Astrocyte (in vitro differentiated cells and primary cell): ENCODE results near the gene LMX1A. TPM values are rescaled to one million over a fixed set of nuclear protein-coding genes. Genes with fewer than 3 reads are reported as not detected.

Experiments used
- DNase-seq: peaks from one replicate; pipeline ENCODE4 v3.0.0-alpha.2; 2010; ENCODE audit warnings: low read depth
- FAIRE-seq: peaks from 2 replicates; lab custom pipeline; 2011; peaks lifted over from hg19 to GRCh38; lab: Jason Lieb, UNC
- H2AFZ ChIP-seq: 2 replicates; pipeline ENCODE4 v1.6.0; 2012; ENCODE audit warnings: low read depth, low read length, inconsistent platforms
- H3K27ac ChIP-seq: 2 replicates; pipeline ENCODE4 v1.5.1; 2011; ENCODE audit warnings: low read depth, low read length, inconsistent platforms
- H3K27me3 ChIP-seq: 2 replicates; pipeline ENCODE4 v1.6.0; 2011; ENCODE audit warnings: low read length, inconsistent platforms; ENCODE audit not compliant: insufficient read depth
- H3K36me3 ChIP-seq: 2 replicates; pipeline ENCODE4 v1.5.1; 2011; ENCODE audit warnings: low read length, inconsistent platforms; ENCODE audit not compliant: insufficient read depth
- H3K4me1 ChIP-seq: 2 replicates; pipeline ENCODE4 v1.5.1; 2011; ENCODE audit warnings: low read length, inconsistent platforms; ENCODE audit not compliant: insufficient read depth
- H3K4me2 ChIP-seq: 2 replicates; pipeline ENCODE4 v1.6.0; 2012; ENCODE audit warnings: low read length, inconsistent platforms
- H3K4me3 ChIP-seq: 2 replicates; pipeline ENCODE4 v1.5.1; 2011; ENCODE audit warnings: low read depth, mild to moderate bottlenecking, low read length, inconsistent platforms; ENCODE audit not compliant: insufficient read depth
- H3K79me2 ChIP-seq: 2 replicates; pipeline ENCODE4 v1.6.0; 2012; ENCODE audit warnings: mild to moderate bottlenecking, low read length, inconsistent platforms; ENCODE audit not compliant: insufficient read depth
- H3K9ac ChIP-seq: 2 replicates; pipeline ENCODE4 v1.6.0; 2012; ENCODE audit warnings: mild to moderate bottlenecking, low read length, inconsistent platforms
- H3K9me3 ChIP-seq: 2 replicates; pipeline ENCODE4 v1.5.1; 2012; ENCODE audit warnings: low read depth, mild to moderate bottlenecking, low read length, inconsistent platforms; ENCODE audit not compliant: insufficient read depth
- H4K20me1 ChIP-seq: 2 replicates; pipeline ENCODE4 v1.6.0; 2012; ENCODE audit warnings: low read length, inconsistent platforms; ENCODE audit not compliant: insufficient read depth
- H3K27ac Mint-ChIP-seq: one replicate; pipeline ENCODE4 v1.8.0; 2021; ENCODE audit warnings: mild to moderate bottlenecking, mixed read lengths; ENCODE audit not compliant: unreplicated experiment
- H3K27me3 Mint-ChIP-seq: one replicate; pipeline ENCODE4 v1.8.0; 2021; ENCODE audit warnings: low read depth, mixed read lengths; ENCODE audit not compliant: unreplicated experiment
- H3K36me3 Mint-ChIP-seq: one replicate; pipeline ENCODE4 v1.8.0; 2021; ENCODE audit warnings: low read depth, mixed read lengths; ENCODE audit not compliant: unreplicated experiment
- H3K4me1 Mint-ChIP-seq: one replicate; pipeline ENCODE4 v1.8.0; 2021; ENCODE audit warnings: low read depth, mixed read lengths; ENCODE audit not compliant: unreplicated experiment
- H3K4me3 Mint-ChIP-seq: one replicate; pipeline ENCODE4 v1.8.0; 2021; ENCODE audit warnings: mild to moderate bottlenecking, moderate library complexity, mixed read lengths; ENCODE audit not compliant: unreplicated experiment
- H3K9me3 Mint-ChIP-seq: one replicate; pipeline ENCODE4 v1.8.0; 2021; ENCODE audit warnings: mild to moderate bottlenecking, mixed read lengths; ENCODE audit not compliant: unreplicated experiment
- EZH2 ChIP-seq: IDR thresholded peaks from 2 replicates; pipeline ENCODE4 v1.6.1; 2012; ENCODE audit warnings: mild to moderate bottlenecking, low read length, inconsistent platforms; ENCODE audit not compliant: insufficient read depth
- total RNA-seq: library from RNA; stranded (reverse); gene quantifications from 2 replicates; pipeline ENCODE4 v1.2.1, GENCODE V29; 2021
- TF ChIP-seq, protein P1 (sequence below): IDR thresholded peaks from 2 replicates; pipeline ENCODE4 v1.5.1; 2011; ENCODE audit warnings: low read depth, mild to moderate bottlenecking, inconsistent platforms, low read length, moderate library complexity; ENCODE audit not compliant: insufficient read depth

Gene LMX1A
- total RNA-seq, 1 donor from 2014 or later, result not detected

- H3K27ac ChIP-seq, result no peak overlapping the region
- H3K36me3 ChIP-seq, result no peaks in the 10 kb centered on the region
- no peak overlapping the region for H3K4me3 ChIP-seq
- no peak overlapping the region for H3K4me3 Mint-ChIP-seq
- H3K4me1 Mint-ChIP-seq, result peaks cover 9% of the 10 kb centered on the region
- no peak overlapping the region for H3K27ac Mint-ChIP-seq
- peaks cover 14% of the 10 kb centered on the region for H3K27me3 Mint-ChIP-seq
- DNase-seq (no peak), FAIRE-seq (no peak)
- no peaks in the 10 kb centered on the region for H4K20me1 ChIP-seq
- H3K9me3 ChIP-seq, result no peaks in the 10 kb centered on the region
- no peaks in the 10 kb centered on the region for H3K27me3 ChIP-seq
- H2AFZ ChIP-seq, result no peak overlapping the region
- no peaks in the 10 kb centered on the region for H3K79me2 ChIP-seq
- TF ChIP-seq, protein P1, sequence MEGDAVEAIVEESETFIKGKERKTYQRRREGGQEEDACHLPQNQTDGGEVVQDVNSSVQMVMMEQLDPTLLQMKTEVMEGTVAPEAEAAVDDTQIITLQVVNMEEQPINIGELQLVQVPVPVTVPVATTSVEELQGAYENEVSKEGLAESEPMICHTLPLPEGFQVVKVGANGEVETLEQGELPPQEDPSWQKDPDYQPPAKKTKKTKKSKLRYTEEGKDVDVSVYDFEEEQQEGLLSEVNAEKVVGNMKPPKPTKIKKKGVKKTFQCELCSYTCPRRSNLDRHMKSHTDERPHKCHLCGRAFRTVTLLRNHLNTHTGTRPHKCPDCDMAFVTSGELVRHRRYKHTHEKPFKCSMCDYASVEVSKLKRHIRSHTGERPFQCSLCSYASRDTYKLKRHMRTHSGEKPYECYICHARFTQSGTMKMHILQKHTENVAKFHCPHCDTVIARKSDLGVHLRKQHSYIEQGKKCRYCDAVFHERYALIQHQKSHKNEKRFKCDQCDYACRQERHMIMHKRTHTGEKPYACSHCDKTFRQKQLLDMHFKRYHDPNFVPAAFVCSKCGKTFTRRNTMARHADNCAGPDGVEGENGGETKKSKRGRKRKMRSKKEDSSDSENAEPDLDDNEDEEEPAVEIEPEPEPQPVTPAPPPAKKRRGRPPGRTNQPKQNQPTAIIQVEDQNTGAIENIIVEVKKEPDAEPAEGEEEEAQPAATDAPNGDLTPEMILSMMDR, result no peak
- no peak for TF ChIP-seq EZH2
- no peak overlapping the region for H3K4me2 ChIP-seq
- H3K9ac ChIP-seq, result no peak overlapping the region
- no peaks in the 10 kb centered on the region for H3K36me3 Mint-ChIP-seq
- H3K9me3 Mint-ChIP-seq, result peaks cover 2% of the 10 kb centered on the region
- no peaks in the 10 kb centered on the region for H3K4me1 ChIP-seq
Measured at GRCh38 chr1:165162671-165163241, 193.8 kb downstream of the LMX1A start.

DNA sequence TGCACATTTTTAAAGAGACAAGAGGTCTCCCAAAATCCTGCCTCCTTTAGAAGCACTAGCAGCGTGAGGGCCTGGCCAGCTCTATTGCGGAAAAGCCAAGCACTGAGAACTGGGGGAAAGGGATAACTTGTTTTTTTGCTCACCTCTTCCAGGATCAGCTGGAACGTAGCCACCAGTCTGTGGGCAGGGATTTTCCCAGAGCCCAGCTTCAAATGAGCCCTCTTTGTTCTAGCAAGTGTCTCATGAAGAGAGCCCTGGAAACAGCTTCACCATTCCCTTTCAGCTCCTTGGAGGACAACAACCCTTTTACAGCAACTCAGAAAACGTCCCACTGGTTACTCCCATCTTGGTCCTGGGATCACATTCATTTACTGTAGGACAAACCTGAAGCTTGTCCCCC lies 195.4 kb downstream of the LMX1A start:
- H3K4me3 Mint-ChIP-seq, result no peak overlapping the region
- H3K4me1 Mint-ChIP-seq, result peaks cover 9% of the 10 kb centered on the region
- Histone ChIP-seq H3K27me3 (no peaks in the 10 kb centered on the region), H3K79me2 (no peaks in the 10 kb centered on the region), H3K9me3 (no peaks in the 10 kb centered on the region), H3K36me3 (no peaks in the 10 kb centered on the region), H3K27ac (no peak overlapping the region), H3K9ac (no peak overlapping the region), H3K4me3 (no peak overlapping the region), H3K4me1 (no peaks in the 10 kb centered on the region), H3K4me2 (no peak overlapping the region), H4K20me1 (no peaks in the 10 kb centered on the region), H2AFZ (no peak overlapping the region)
- no peak overlapping the region for H3K27ac Mint-ChIP-seq
- no peak for DNase-seq
- FAIRE-seq, result no peak
- peaks cover 5% of the 10 kb centered on the region for H3K9me3 Mint-ChIP-seq
- peaks cover 21% of the 10 kb centered on the region for H3K27me3 Mint-ChIP-seq
- TF ChIP-seq EZH2, result no peak
- TF ChIP-seq, protein P1, result no peak
- no peaks in the 10 kb centered on the region for H3K36me3 Mint-ChIP-seq

GRCh38 chr1:165153182-165153581 lies 203.3 kb downstream of the LMX1A start:
- H3K9ac ChIP-seq, result no peak overlapping the region
- no peak overlapping the region for H3K4me2 ChIP-seq
- no peak for FAIRE-seq
- peaks cover 39% of the 10 kb centered on the region for H3K27me3 Mint-ChIP-seq
- no peaks in the 10 kb centered on the region for H3K9me3 ChIP-seq
- H3K4me1 ChIP-seq, result no peaks in the 10 kb centered on the region
- no peaks in the 10 kb centered on the region for H3K27me3 ChIP-seq
- no peaks in the 10 kb centered on the region for H4K20me1 ChIP-seq
- DNase-seq, result no peak
- H3K4me1 Mint-ChIP-seq, result no peaks in the 10 kb centered on the region
- H3K9me3 Mint-ChIP-seq, result peaks cover 5% of the 10 kb centered on the region
- no peak overlapping the region for H3K27ac ChIP-seq
- no peak overlapping the region for H2AFZ ChIP-seq
- H3K4me3 Mint-ChIP-seq, result no peak overlapping the region
- H3K36me3 Mint-ChIP-seq, result peaks cover 1% of the 10 kb centered on the region
- H3K27ac Mint-ChIP-seq, result no peak overlapping the region
- no peaks in the 10 kb centered on the region for H3K36me3 ChIP-seq
- TF ChIP-seq, protein P1, result no peak
- no peak for TF ChIP-seq EZH2
- H3K4me3 ChIP-seq, result no peak overlapping the region
- no peaks in the 10 kb centered on the region for H3K79me2 ChIP-seq
